ENCODE results near the gene MBNL3.

- no peak for TF ChIP-seq CTCF (IDR thresholded peaks at IDR 0.05; ENCODE audit: low read depth, low read length)
- no peak for TF ChIP-seq EZH2phosphoT487 (IDR thresholded peaks at IDR 0.05; ENCODE audit: low read depth)
These were observed 32.0 kb upstream of the MBNL3 start for GRCh38 chrX:132520792-132521191.

Data from OCI-LY3 (cell line).